Activated gamma-delta T cell treated with Interleukin-2 at 50 U/mL for 16 hours (primary cell): ENCODE data around the gene GIGYF1.

Experiments
- DNase-seq: peaks from one replicate; pipeline ENCODE4 v3.0.0-alpha.2; 2020

GIGYF1 gene

GRCh38 chr7:100683659-100684533, 10.2 kb downstream of the GIGYF1 start:
- DNase-seq: no peak

GRCh38 chr7:100682991-100683658, 10.9 kb downstream of the GIGYF1 start:
- DNase-seq: no peak

GRCh38 chr7:100682228-100682741, 11.8 kb downstream of the GIGYF1 start:
- no peak for DNase-seq

- no peak for DNase-seq
Measured at GRCh38 chr7:100681491-100682227, 12.4 kb downstream of the GIGYF1 start.

- DNase-seq: no peak
Measured at GRCh38 chr7:100680576-100681271, 13.3 kb downstream of the GIGYF1 start.

GRCh38 chr7:100679927-100680575, 14.0 kb downstream of the GIGYF1 start:
- DNase-seq: no peak

GRCh38 chr7:100679129-100679926, 14.7 kb downstream of the GIGYF1 start:
- no peak for DNase-seq

GRCh38 chr7:100678291-100678984, 15.6 kb downstream of the GIGYF1 start:
- DNase-seq: no peak

- DNase-seq: no peak
Measured at GRCh38 chr7:100677308-100678267, 16.5 kb downstream of the GIGYF1 start.

- no peak for DNase-seq
Measured at GRCh38 chr7:100676501-100677306, 17.3 kb downstream of the GIGYF1 start.

GRCh38 chr7:100675581-100676350, 18.3 kb downstream of the GIGYF1 start:
- peak; percentile 87 for DNase-seq

GRCh38 chr7:100675105-100675451, 19.0 kb downstream of the GIGYF1 start:
- peak; percentile 19 for DNase-seq

GRCh38 chr7:100674411-100675104, 19.5 kb downstream of the GIGYF1 start:
- DNase-seq: peak; percentile 15

GRCh38 chr7:100673942-100674410, 20.1 kb downstream of the GIGYF1 start:
- peak; percentile 29 for DNase-seq

- peak; percentile 95 for DNase-seq
Measured at GRCh38 chr7:100673302-100673941, 20.6 kb downstream of the GIGYF1 start, which contains the start of gene GNB2. Gene GNB2, plus strand, starts transcription at chr7:100673740. Its CDS starts 2,526 bp downstream, at chr7:100676266.
